GM19372 (cell line): ENCODE data around the gene SLC35A1.

Source experiments
- ATAC-seq: cut with Tn5 transposase; IDR thresholded peaks from one replicate; pipeline ENCODE4 v1.9.1; 2021; ENCODE audit warnings: mild to moderate bottlenecking, low read depth, moderate library complexity; ENCODE audit not compliant: unreplicated experiment

The SLC35A1 gene

GRCh38 chr6:87522686-87523085 lies 49.9 kb downstream of the SLC35A1 start:
- ATAC-seq, result no peak

GRCh38 chr6:87529221-87529620 lies 56.4 kb downstream of the SLC35A1 start:
- ATAC-seq, result no peak

- ATAC-seq, result no peak
Observed at GRCh38 chr6:87534377-87535047, 61.7 kb downstream of the SLC35A1 start.

- no peak for ATAC-seq
Observed at GRCh38 chr6:87538510-87539260, 65.9 kb downstream of the SLC35A1 start.

GRCh38 chr6:87539554-87539953 lies 66.8 kb downstream of the SLC35A1 start:
- ATAC-seq, result no peak

- no peak for ATAC-seq
Observed at GRCh38 chr6:87540539-87540938, 67.8 kb downstream of the SLC35A1 start.

GRCh38 chr6:87541041-87541440 lies 68.3 kb downstream of the SLC35A1 start:
- ATAC-seq, result no peak

GRCh38 chr6:87541744-87542143 lies 69.0 kb downstream of the SLC35A1 start:
- no peak for ATAC-seq

GRCh38 chr6:87543696-87544473 lies 71.1 kb downstream of the SLC35A1 start:
- ATAC-seq, result no peak

GRCh38 chr6:87544474-87544735 lies 71.6 kb downstream of the SLC35A1 start:
- ATAC-seq, result no peak

GRCh38 chr6:87551799-87552198 lies 79.0 kb downstream of the SLC35A1 start:
- ATAC-seq, result no peak

- ATAC-seq, result no peak
Observed at GRCh38 chr6:87553159-87553765, 80.5 kb downstream of the SLC35A1 start.

- ATAC-seq, result no peak
Observed at GRCh38 chr6:87555506-87555905, 82.7 kb downstream of the SLC35A1 start.

GRCh38 chr6:87558446-87558845 lies 85.7 kb downstream of the SLC35A1 start:
- no peak for ATAC-seq

GRCh38 chr6:87561017-87561416 lies 88.2 kb downstream of the SLC35A1 start:
- no peak for ATAC-seq
